Common myeloid progenitor, CD34-positive (primary cell): ENCODE data around the gene SV2A.
"Not testable (repeated sequence)": the region's sequence is repeated elsewhere in the genome, so short reads cannot be mapped to it uniquely, and the experiment has no call there.

Experiments
- CTCF ChIA-PET: fragments of 350-600 bp; sonication (Branson Sonifier 250); formaldehyde crosslinking; loops from one replicate; lab custom pipeline; 2021; ENCODE audit warnings: antibody characterized with exemption; lab: Charles Lee
- POLR2A ChIA-PET: fragments of 350-600 bp; sonication (Branson Sonifier 250); formaldehyde crosslinking; loops from one replicate; lab custom pipeline; 2021; ENCODE audit warnings: antibody characterized with exemption; lab: Charles Lee
- DNase-seq, 3 donors: peaks; one replicate each; pipeline versions ENCODE4 v3.0.0 to v3.0.0-alpha.2; 2013
- H3K27ac ChIP-seq, 2 experiments: 1 replicate in 1 of 2; 2 replicates in 1 of 2; pipeline ENCODE4 v1.7.0; 2013; ENCODE audit warnings: inconsistent platforms in 2 of 2, low read length in 2 of 2, mild to moderate bottlenecking in 2 of 2, low read depth in 1 of 2, moderate library complexity in 1 of 2; ENCODE audit not compliant: severe bottlenecking in 2 of 2, insufficient read depth in 1 of 2, poor library complexity in 1 of 2
- H3K27me3 ChIP-seq, 5 experiments: replicated peaks in 2 of 5; 1 replicate in 3 of 5; 2 replicates in 2 of 5; pipeline versions ENCODE4 v1.6.1 to v1.7.0; 2013; ENCODE audit warnings: low read length in 4 of 5, mild to moderate bottlenecking in 2 of 5, moderate library complexity in 2 of 5, inconsistent platforms in 1 of 5; ENCODE audit not compliant: insufficient read depth in 5 of 5, control insufficient read depth in 4 of 5
- H3K36me3 ChIP-seq, 4 experiments: 1 replicate in 2 of 4; 2 replicates in 2 of 4; pipeline versions ENCODE4 v1.6.1 to v1.7.0; 2013; ENCODE audit warnings: low read length in 3 of 4, control low read depth in 1 of 4, mild to moderate bottlenecking in 1 of 4; ENCODE audit not compliant: control insufficient read depth in 4 of 4, insufficient read depth in 4 of 4
- H3K4me1 ChIP-seq, 4 experiments: 1 replicate in 3 of 4; 2 replicates in 1 of 4; pipeline versions ENCODE4 v1.6.1 to v1.7.1; 2013; ENCODE audit warnings: low read length in 3 of 4, mild to moderate bottlenecking in 3 of 4, control low read depth in 1 of 4, inconsistent platforms in 1 of 4, moderate library complexity in 1 of 4; ENCODE audit not compliant: control insufficient read depth in 4 of 4, insufficient read depth in 4 of 4; ENCODE audit errors: control extremely low read depth in 1 of 4
- H3K4me3 ChIP-seq, 7 experiments: 1 replicate in 4 of 7; 2 replicates in 3 of 7; pipeline versions ENCODE4 v1.5.1 to v1.7.0; 2013; ENCODE audit warnings: mild to moderate bottlenecking in 7 of 7, low read length in 6 of 7, moderate library complexity in 6 of 7, inconsistent platforms in 2 of 7, low read depth in 2 of 7, control low read depth in 1 of 7; ENCODE audit not compliant: insufficient read depth in 4 of 7, control insufficient read depth in 1 of 7; ENCODE audit errors: extremely low read depth in 1 of 7
- H3K9me3 ChIP-seq, 5 experiments: 1 replicate in 4 of 5; 2 replicates in 1 of 5; pipeline versions ENCODE4 v1.6.1 to v1.7.1; 2013; ENCODE audit warnings: low read length in 4 of 5, mild to moderate bottlenecking in 2 of 5, inconsistent platforms in 1 of 5, low read depth in 1 of 5, moderate library complexity in 1 of 5; ENCODE audit not compliant: control insufficient read depth in 4 of 5, insufficient read depth in 2 of 5; ENCODE audit errors: control extremely low read depth in 1 of 5
- whole genome bisulfite sequencing: methylation state at CpG from one replicate; pipeline ENCODE4 v1.1.5; 2013; ENCODE audit not compliant: insufficient coverage; 5-methylcytosine and 5-hydroxymethylcytosine counted together

The SV2A gene

DNA sequence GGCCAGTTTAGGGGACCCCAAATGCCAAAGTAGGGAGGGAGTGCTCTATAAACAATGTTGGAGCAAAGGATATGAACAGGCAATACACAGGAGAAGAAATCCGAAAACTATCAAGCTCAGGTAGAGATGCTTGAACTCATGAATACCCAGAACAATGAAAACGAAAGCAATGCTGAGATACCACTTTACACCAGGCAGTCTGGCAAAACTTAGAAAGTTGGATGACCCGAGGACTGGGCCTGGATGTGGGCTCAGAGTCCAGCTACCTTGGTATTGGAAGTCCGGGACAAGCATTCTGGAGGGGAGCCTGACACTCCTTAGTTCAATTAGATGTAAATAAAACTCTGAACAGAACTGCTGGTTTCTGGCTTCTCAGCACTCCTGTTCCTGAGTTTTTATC, 44.6 kb downstream of the SV2A start:
- H3K4me1 ChIP-seq, H3K36me3 ChIP-seq, POLR2A ChIA-PET, H3K4me3 ChIP-seq, DNase-seq, H3K27ac ChIP-seq, H3K9me3 ChIP-seq, H3K27me3 ChIP-seq, CTCF ChIA-PET: not testable (repeated sequence)
- WGBS = no CpG with 5 or more reads among the region's 4 CpGs

GRCh38 chr1:149866887-149867286, 50.8 kb downstream of the SV2A start:
- no CpG with 5 or more reads among the region's 2 CpGs for WGBS
- CTCF ChIA-PET, POLR2A ChIA-PET, DNase-seq, H3K4me3 ChIP-seq, H3K27me3 ChIP-seq, H3K36me3 ChIP-seq, H3K27ac ChIP-seq, H3K4me1 ChIP-seq, H3K9me3 ChIP-seq: not testable (repeated sequence)

GRCh38 chr1:149861497-149862054, 56.1 kb downstream of the SV2A start:
- H3K36me3 ChIP-seq, H3K27ac ChIP-seq, H3K4me1 ChIP-seq, H3K9me3 ChIP-seq, CTCF ChIA-PET, DNase-seq, H3K4me3 ChIP-seq, H3K27me3 ChIP-seq, POLR2A ChIA-PET: not testable (repeated sequence)
- WGBS = no CpG with 5 or more reads among the region's 32 CpGs

GRCh38 chr1:149860684-149861496, 56.8 kb downstream of the SV2A start:
- CTCF ChIA-PET, H3K9me3 ChIP-seq, H3K4me3 ChIP-seq, POLR2A ChIA-PET, H3K27me3 ChIP-seq, H3K4me1 ChIP-seq, H3K27ac ChIP-seq, DNase-seq, H3K36me3 ChIP-seq: not testable (repeated sequence)
- no CpG with 5 or more reads among the region's 55 CpGs for WGBS

DNA sequence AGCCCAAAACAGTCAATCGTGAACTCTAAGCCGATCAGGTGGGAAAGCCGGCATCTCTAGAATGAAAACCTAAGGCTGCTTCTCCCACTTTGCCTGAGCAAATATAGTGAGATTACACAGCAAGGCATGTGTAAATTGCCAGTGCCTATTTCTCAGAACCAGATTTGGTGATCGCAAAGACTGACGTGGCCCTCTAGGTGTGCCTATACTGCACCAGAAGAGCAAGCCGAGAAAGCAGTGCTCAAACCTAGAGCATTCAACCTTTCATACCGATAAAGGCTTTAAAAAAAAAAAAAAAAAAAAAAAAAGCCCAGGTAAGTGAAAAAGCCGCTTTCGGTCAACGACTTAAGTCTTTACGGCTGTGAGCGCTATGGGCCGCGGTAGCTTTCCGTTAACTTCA, 57.4 kb downstream of the SV2A start:
- H3K27ac ChIP-seq, DNase-seq, H3K4me3 ChIP-seq, H3K27me3 ChIP-seq, CTCF ChIA-PET, H3K4me1 ChIP-seq, H3K9me3 ChIP-seq, POLR2A ChIA-PET, H3K36me3 ChIP-seq: not testable (repeated sequence)
- no CpG with 5 or more reads among the region's 15 CpGs for WGBS
